Measurements from ENCODE around the gene AQR.
"Not testable (repeated sequence)": the region's sequence is repeated elsewhere in the genome, so short reads cannot be mapped to it uniquely, and the experiment has no call there.

The AQR gene

GRCh38 chr15:34865531-34865930, 104.0 kb downstream of the AQR start:
- DNase-seq, result no peak

DNA sequence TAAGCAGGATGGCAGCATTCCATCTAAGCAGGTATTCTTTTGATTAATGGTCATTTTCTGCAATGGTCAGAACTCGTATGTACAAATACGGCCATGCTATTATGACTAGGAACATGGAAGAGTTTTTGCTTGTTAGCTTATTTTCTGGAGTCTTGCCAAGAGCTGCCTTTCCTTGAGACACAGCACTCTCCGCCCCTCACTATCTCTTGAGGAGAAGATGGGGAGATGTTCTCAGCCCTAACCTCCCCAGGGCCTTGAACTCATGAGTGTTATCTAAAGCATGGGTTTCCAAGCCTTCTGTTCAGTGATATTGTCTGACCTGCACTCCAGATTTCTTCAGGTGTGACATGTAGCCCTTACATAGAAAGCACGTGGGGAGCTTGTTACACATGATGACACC, 108.3 kb downstream of the AQR start:
- no peak for DNase-seq

- no peak for DNase-seq
Measured at GRCh38 chr15:34855893-34856292, 113.6 kb downstream of the AQR start.

- peak; percentile 65 for DNase-seq
Measured at GRCh38 chr15:34855413-34855812, 114.1 kb downstream of the AQR start.

DNA sequence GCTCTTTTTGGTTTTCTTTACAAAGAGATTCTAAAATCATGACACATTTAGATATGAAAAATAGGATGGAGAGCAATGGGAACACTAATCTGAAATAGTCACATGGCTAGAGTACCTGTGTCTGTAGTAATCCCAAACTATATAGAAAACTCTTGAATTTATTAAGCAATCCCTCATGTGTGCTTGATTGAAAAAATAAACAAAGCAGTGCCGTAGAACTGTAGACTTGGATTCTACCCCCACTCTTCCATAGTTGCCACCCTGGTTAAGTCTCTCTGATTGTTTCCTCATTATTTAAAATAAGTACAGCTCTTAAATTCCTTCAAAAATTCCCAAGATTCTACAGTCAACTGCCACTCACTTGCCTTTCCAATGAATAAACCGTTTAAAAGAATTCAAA, 115.3 kb downstream of the AQR start:
- no peak for DNase-seq

DNA sequence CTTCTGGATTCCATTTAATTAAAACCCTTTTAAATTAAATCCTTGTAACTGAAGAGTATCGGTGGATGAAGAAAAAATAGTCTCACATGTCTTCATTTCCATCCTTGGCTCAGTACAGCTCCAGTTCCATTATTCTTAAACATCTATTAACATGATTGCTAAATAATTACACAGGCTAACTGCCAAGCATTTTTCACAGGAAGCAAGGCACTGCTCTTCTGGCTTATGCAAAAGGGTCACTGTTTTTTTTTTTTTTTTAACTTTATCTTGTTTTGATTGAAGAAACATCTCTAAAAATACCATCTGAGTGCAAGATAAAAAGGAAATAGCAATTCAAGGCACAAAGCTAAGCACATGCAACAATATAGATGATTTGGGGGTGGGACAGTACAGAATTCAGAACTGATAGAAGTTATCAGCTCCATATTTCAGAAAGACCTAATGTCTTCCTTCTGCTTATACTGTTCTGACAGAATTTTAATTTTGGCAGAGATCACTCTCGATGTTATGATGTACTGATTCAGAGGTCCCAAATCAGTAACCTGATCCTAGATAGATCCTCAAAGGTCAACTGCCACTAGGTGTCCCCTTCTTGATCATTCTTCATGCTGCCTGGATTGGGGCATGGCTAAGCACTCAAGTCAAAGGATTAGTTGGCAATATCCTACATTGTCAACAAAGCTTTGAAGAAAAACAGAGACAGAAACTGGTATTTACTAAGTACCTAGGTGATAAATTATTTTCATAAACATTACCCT, 116.4 kb downstream of the AQR start:
- no peak for DNase-seq

DNA sequence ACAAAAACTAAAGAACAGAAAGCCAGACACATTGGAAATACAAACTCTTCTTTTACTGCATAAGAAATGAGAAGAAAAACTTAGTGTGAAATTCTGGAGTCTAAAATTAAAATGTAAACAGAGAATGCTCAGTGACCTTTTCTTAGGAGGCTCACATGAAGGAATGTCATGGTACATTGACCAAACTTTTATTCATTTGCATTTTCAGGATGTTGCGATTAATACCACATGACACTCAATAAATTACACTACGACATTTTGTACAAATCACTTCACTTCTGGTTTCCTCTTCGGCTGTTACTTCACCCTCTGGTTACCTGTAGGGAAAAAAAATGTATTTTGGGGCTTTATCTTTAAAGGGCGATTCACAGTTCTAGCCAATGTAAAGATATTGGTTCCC, 117.8 kb downstream of the AQR start:
- DNase-seq, result peak; percentile 17

DNA sequence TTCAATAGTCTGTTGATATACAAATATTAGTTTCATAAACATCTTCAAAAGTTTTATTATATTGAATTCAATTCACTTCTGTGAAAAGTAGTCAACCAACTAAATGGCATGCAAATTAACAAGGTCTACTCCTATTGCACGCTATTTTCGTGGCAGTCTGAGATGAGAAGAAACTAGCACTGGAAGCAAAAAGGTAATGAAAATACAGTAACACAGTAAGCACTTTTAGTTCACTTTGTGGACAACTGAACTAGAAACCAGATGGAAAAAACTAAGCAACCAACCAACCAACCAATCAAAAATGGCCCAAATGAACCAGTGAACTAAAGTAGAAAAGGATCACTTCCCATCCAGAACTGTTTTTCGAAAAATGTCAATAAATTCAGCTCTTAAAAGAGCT, 118.5 kb downstream of the AQR start:
- DNase-seq, result no peak

DNA sequence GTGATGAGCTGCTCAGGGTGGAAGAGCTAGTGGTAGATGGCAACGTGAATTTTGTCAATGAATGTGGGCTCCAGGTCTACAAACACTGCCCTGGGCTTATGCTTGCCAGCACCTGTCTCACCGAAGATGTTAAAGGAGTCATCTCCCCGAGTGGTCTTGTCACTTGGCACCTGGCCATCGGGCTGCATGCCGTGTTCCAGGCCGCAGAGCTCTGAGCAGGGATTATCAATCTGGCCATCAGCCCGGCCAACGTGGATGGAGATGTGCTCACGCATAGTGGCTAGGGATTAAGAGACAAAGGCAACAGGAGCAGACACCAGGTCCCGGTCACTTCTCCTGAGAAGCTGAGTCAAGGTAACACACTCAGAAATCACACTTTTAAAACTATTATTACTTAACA, 119.4 kb downstream of the AQR start:
- DNase-seq, result no peak

DNA sequence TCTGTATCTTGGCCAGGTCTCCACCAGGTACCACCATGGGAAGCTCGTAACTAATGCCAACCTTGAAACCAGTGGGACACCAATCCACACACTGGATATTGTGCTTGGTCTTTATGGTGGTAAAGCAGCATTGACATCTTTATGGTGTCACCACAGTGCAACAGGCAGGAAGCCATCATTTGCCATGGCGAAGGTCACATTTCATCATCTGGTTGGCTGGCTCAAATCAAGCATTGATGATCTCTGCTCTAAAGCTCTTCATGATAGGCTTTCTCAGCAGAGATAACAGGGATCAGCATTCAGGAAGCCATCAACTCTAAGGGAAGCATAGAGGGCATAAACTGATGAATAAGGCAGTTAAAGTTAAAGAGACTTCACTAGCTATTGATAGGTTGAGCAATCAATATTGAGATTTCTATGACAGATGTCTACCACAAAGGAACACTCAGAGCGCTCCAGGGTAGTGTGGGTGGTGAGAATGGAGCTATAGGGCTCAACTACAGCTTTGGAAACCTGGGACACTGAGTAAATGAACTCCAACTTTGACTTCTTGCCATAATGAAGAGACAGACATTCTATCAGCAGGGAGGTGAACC, 120.1 kb downstream of the AQR start:
- no peak for DNase-seq

DNA sequence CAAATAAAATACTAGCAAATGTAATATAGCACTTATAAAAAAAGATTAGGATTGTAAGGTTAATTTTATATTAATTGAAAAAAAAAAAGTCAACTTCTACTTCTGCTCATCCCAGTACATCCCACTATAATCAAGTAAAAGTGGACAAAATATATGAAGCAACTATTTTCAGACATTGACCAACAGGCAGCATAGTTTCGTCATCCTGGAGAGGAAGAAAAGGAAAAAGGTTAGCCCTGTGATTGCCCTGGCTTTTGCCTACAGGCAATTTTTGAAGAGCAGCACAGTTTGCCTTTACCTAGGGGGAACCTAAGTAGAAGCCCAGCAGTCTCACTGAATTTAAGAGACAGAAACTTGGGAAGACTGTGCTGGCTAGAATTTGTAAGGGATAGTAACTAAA, 121.9 kb downstream of the AQR start:
- DNase-seq, result no peak

DNA sequence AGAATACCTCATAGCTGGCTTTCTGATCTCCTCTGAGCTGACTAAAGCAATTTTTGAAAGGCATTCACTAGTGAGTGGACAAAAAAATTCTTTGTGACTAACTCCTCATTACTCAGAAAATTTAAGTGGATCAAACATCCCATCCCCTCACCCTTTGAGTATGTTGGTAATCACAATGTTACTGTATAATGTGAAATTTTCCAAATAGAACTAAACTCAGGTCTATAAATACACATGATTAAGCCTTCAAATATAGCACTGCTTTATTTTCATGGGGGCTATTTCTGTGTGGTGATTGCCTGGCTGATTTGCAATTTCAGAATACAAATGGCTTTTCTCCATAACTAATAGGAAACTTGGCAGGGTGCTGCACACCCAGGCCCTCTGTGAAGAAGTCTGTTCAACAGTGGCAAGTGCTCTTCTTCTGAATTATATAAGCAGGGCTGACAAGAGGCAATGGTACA, 128.2 kb downstream of the AQR start:
- no peak for DNase-seq

DNA sequence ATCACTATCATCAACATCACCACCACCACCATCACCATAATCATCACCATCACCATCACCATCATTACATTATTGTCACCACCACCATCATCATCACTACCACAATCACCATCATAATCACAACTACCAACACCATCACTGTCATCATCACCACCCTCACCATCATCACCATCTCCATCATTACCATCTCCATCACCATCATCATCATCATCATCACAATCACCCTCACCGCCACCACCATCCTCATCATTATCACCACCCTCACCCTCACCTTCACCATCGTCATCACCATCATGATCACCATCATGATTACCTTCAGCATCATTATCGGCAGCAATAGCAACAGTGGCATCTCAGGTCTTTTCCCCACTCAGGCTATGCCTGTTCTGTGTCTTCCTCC, 131.3 kb downstream of the AQR start:
- no peak for DNase-seq

- no peak for DNase-seq
Measured at GRCh38 chr15:34837246-34838016, 132.1 kb downstream of the AQR start.

DNA sequence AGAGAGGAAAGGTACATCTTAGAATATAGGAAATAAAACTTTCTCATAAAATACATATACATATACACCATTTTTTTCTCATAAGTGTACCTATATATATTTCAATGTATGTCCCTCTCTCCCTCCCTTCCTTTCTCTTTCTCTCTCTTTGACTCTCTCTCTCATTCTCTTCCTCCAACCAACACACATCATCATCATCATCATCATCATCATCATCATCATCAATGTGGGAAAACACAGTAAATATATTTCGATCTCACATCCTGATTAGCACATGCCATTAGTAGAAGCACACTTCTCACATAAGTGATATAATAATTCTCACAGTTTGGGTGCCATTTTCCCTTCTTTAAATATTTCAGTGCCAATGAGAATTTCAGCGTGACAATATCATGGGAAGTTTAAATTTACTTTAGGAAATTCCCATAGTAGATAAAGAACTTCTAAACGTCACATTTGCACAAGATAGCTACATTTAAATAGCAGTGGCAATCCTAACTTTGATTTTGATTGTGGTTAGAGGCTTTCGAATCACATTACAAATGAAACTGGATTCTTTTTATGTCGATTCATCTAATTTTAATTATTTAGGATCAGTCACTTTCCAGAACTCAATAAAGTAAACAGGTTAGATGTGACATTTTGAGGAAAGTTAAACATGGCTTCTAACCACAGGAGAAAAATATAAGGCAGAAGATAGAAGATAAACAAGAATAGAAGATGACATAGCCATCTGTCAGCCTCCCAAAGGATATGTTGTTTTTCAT, 141.2 kb downstream of the AQR start:
- DNase-seq, result no peak

DNA sequence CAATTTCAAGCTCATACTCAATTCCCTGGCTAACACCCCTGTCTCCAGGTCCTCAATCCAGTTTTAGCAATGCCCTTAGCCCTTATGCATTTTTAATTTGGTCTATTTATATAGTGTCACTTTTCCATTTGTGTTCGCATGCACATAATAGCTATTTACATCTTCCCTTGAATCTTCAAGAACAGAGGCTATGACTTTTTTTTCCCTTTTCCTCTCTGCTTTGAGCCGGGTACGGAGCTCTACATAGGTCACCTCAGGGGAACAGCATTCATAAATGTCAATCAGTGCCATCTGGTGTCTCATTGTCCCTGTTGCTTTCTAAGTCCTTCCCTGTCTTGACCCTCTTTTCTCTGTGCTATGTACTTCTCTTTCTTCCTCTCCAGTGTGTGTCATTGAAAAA, 147.7 kb downstream of the AQR start:
- peak; percentile 42 for DNase-seq

DNA sequence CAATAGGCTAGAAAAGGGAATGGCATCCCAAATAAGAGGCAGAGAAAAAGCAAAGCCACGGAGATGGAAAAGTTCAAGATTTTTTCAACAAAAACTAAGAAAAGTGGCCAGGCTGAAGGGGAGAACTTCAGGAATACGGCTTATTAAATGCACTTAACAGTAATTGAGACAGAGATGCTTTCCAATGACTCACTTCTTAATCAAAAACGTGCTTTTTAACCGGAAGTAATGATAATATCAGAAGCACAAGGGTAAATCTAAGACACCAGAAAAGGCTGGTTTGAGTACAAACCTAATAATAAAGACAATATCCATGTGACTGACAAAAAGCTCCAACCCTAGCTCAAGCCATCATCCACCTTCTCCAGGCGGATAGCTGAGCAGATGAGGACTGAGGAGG, 149.4 kb downstream of the AQR start:
- no peak for DNase-seq

DNA sequence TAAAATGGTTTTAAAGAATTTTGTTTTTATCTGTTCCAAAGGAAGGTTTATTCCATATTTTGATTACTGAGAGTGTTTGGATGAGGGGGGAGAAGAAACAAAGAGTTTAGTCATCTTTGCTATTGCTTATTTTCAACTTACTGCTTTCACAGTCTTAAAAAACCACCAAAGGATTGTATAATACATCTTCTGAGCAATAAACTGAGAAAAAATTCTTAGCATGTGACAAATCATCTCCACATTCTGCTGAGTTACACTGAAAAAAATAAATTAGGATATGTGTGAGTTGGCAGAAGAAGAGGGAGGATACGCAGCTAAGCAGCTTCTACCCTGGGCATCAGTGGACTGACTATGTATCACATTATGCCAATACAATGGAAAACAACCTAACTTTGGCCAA, 151.0 kb downstream of the AQR start:
- no peak for DNase-seq

GRCh38 chr15:34815836-34816235, 153.7 kb downstream of the AQR start:
- no peak for DNase-seq

DNA sequence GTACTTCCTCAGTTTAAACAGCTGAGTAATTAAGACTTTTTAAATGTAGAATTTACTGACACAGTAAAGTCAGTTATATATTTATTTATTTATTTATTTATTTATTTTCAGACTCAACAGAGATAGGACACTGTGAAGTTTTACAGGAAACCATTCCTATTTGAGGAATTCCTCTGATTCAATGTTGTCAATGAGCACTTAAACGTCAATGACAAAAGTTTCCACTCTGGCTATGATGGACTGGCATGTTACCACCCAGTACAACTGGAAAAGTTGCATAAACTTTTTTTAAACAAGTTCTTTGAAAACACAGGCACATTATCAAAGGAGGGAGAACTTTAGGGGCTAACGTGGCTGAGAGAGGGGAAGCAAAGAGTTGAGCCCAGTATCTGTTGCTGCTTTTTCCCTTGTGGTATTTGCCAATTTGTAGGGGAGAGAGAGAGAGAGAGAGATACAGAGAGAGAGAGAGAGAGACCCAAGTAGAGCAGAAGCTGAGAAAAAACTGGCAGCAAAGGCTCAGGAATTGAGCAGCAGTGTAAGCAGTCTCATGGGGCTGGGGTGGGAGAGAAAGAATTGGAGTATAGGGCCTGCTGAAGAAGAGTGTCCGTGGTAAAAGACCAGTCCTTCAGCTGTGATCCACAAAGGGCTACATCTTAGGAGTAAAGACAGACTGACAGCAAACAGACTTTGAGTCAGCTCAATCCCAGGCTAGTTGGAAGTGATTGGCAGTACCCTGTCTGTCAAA, 155.9 kb downstream of the AQR start:
- no peak for DNase-seq

DNA sequence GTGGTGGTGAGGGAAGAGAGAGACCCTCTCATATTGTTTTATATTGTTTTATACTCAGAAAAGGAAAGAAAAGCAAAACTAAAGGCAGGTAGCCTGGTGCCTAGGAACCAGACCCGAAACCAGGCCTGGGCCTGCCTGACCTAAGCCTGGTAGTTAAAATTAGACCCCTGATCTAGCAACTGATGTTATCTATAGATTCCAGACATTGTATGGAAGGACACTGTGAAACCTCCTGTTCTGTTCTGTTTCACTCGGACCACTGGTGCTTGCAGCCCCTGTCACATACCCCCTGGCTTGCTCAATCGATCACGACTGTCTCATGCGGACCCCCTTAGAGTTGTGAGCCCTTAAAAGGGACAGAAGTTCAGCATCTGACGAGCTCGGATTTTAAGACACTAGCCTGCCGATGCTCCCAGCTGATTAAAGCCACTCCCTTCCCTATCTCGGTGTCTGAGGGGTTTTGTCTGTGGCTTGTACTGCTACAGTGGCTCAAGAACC, 156.6 kb downstream of the AQR start:
- DNase-seq, result not testable (repeated sequence)

DNA sequence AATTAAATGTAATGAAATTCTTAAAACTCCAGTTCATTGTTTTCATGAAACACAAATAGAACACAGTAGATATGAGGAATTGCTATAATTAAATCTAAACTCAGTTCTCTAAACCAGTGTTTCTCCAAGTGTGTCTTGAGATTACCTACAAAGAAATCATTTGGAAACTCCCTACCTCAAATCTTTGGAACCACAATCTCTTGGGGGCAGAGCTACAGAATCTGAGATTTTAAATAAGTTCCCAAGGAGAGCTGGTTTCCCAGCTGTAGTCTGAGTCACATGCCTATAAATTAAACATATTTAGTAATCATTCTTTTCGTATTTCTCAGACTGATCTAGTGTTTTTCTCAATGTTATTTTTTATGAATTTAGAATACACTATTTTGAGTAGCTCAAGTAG, 157.2 kb downstream of the AQR start:
- DNase-seq, result no peak
